Stomach smooth muscle (tissue), 2 donors: ENCODE data around the gene HOXB2.
A peak's percentile ranks its signal among the peaks of the same experiment; 100 is the strongest.

ENCODE experiments used
- H3K27ac ChIP-seq: one replicate; pipeline ENCODE4 v1.7.0; 2013; ENCODE audit warnings: mild to moderate bottlenecking, low read length, inconsistent platforms
- H3K27me3 ChIP-seq, 2 donors: one replicate each; pipeline ENCODE4 v1.7.0; 2013; ENCODE audit warnings: low read length in 2 of 2; ENCODE audit not compliant: insufficient read depth in 2 of 2, control insufficient read depth in 1 of 2
- H3K36me3 ChIP-seq, 2 donors: one replicate each; pipeline ENCODE4 v1.7.0; 2013; ENCODE audit warnings: low read length in 2 of 2; ENCODE audit not compliant: control insufficient read depth in 2 of 2, insufficient read depth in 2 of 2
- H3K4me1 ChIP-seq: one replicate; pipeline ENCODE4 v1.7.0; 2013; ENCODE audit warnings: low read length; ENCODE audit not compliant: control insufficient read depth, insufficient read depth
- H3K4me3 ChIP-seq, 2 donors: one replicate each; pipeline ENCODE4 v1.7.0; 2013; ENCODE audit warnings: low read length in 2 of 2
- H3K9ac ChIP-seq, 2 donors: one replicate each; pipeline ENCODE4 v1.7.0; 2013; ENCODE audit warnings: low read length in 2 of 2, mild to moderate bottlenecking in 1 of 2
- H3K9me3 ChIP-seq, 2 donors: one replicate each; pipeline ENCODE4 v1.7.0; 2013; ENCODE audit warnings: low read length in 2 of 2; ENCODE audit not compliant: control insufficient read depth in 2 of 2
- donor health status: healthy.
- donor health status: Pancreatic carcinoma.

Gene HOXB2

DNA sequence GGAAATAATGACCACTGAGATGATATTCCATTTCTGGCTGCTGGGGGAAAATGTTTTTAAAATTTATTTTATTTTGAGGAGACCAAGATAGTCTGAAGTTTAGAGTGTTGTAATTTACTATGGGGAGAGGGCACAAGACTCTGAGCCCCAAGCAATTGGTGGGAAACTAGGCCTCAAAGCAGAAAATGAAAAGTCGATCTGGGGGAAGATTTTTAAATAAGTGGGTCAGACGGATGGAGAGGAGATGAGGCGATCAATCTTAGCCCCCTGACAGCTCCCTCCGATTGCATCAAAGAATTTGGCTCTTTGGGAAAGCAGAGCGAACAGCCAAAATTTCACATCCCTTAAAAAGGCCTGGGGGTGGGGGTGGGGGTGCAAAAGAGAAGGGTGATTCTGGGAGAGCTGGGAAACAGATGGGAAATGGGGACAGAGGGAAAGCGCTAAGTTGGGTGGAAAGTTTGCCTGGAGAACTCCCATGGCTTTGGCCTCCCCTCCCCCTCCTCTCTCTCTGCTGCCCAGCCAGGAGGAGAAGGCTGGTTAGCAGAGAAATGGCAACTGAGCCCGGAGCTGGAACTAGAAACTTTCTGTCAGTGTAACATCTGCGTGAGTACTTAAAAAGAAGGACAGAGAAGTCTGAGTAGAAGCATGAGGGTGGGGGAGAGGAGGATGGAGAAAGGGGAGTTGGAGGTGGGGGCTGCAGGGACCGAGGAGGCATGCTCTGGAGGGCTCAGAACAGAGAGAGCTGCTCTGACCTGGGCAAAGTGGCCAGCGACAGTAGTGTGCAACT is 1.4 kb upstream of the HOXB2 start:
- H3K36me3 ChIP-seq: peaks cover 3 to 6% of the 10 kb centered on the region in 2 donors
- peaks cover 0 to 3% of the 10 kb centered on the region in 2 donors for H3K27me3 ChIP-seq
- H3K27ac ChIP-seq: peak overlapping the region; percentile 97
- H3K9me3 ChIP-seq: no peaks in the 10 kb centered on the region
- H3K9ac ChIP-seq: peak overlapping the region; percentile 51 to 69
- H3K4me3 ChIP-seq: peak overlapping the region; percentile 49 to 93
- peaks cover 61% of the 10 kb centered on the region for H3K4me1 ChIP-seq

GRCh38 chr17:48545539-48545938 is 630 bp upstream of the HOXB2 start:
- Histone ChIP-seq H3K27ac (peak overlapping the region; percentile 97), H3K4me3 (peak overlapping the region; percentile 13 to 93)

GRCh38 chr17:48544349-48545021 is 424 bp downstream of the HOXB2 start:
- Histone ChIP-seq H3K4me1 (peaks cover 65% of the 10 kb centered on the region), H3K4me3 (peak overlapping the region; percentile 93 to 96), H3K27ac (peak overlapping the region; percentile 97), H3K36me3 (peaks cover 0 to 2% of the 10 kb centered on the region in 2 donors), H3K9ac (peak overlapping the region; percentile 90 to 95), H3K27me3 (no peaks in the 10 kb centered on the region), H3K9me3 (no peaks in the 10 kb centered on the region)

More at GRCh38 chr17:48545539-48545938, 630 bp upstream of the HOXB2 start:
- H3K9ac ChIP-seq: peak overlapping the region; percentile 29 to 60
- peaks cover 0 to 3% of the 10 kb centered on the region in 2 donors for H3K27me3 ChIP-seq
- H3K9me3 ChIP-seq: no peaks in the 10 kb centered on the region
- H3K4me1 ChIP-seq: peaks cover 66% of the 10 kb centered on the region
- H3K36me3 ChIP-seq: peaks cover 3 to 6% of the 10 kb centered on the region in 2 donors

- Histone ChIP-seq H3K9ac (peak overlapping the region; percentile 90 to 95), H3K9me3 (no peaks in the 10 kb centered on the region), H3K27ac (peak overlapping the region; percentile 97), H3K27me3 (no peaks in the 10 kb centered on the region), H3K4me1 (peaks cover 60% of the 10 kb centered on the region), H3K36me3 (peaks cover 0 to 2% of the 10 kb centered on the region in 2 donors), H3K4me3 (peak overlapping the region; percentile 93 to 96)
Measured at GRCh38 chr17:48543854-48544348, 1.0 kb downstream of the HOXB2 start.

GRCh38 chr17:48543107-48543853 is 1.6 kb downstream of the HOXB2 start:
- H3K4me3 ChIP-seq: peak overlapping the region; percentile 93 to 96
- no peaks in the 10 kb centered on the region for H3K9me3 ChIP-seq
- peaks cover 0 to 2% of the 10 kb centered on the region in 2 donors for H3K36me3 ChIP-seq
- peak overlapping the region; percentile 90 to 95 for H3K9ac ChIP-seq
- peak overlapping the region; percentile 97 for H3K27ac ChIP-seq
- no peaks in the 10 kb centered on the region for H3K27me3 ChIP-seq
- peaks cover 56% of the 10 kb centered on the region for H3K4me1 ChIP-seq

DNA sequence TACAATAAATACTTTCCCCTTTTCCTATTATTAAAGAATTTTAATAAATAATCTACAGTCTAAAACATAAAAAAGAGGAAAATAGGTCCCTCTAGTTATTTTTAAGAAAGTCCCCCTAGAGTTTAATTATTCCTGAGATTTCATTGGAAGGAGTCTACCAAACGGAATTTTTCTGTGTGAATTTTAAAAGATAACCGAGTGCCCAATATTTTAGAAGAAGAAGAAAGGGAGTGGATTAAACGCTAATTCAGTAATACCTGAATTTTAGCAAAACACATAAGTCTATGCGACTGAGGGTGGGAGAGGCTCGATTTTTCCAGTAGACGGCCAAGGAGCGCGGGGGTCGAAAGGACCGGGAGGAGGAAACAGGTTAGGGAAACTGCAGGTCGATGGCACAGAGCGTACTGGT is 2.2 kb downstream of the HOXB2 start:
- Histone ChIP-seq H3K36me3 (peaks cover 0 to 2% of the 10 kb centered on the region in 2 donors), H3K9me3 (no peaks in the 10 kb centered on the region), H3K4me3 (peak overlapping the region; percentile 93 to 96), H3K27me3 (no peaks in the 10 kb centered on the region), H3K9ac (peak overlapping the region; percentile 90 to 95), H3K27ac (peak overlapping the region; percentile 97), H3K4me1 (peaks cover 50% of the 10 kb centered on the region)

DNA sequence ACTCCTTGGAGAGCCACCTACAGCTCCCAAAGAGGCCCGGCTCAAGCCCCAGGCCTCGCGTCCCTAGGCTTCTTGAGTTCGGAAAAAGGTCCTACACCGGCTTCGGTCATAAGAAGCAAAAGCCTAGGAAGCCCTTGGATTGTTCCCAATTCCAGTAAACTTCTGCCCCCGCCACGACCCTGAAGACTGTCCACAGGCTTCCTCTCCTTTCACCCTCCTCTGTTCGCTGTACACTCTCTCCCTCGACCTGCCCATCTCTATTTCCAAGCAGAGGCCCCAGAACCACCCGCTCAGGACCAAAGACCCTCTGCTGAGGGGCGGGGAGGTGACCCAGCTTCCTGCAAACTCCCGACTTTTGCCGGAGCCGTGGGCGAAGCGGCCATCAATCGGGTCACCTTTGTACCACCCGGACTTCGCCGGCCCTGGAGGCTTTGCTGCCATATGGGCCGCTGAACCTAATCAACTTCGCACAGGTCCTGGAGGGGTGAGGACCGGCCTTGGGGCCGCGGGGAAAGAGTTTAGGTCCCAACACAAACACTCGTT is 2.7 kb downstream of the HOXB2 start:
- peak overlapping the region; percentile 90 to 95 for H3K9ac ChIP-seq
- peaks cover 0 to 2% of the 10 kb centered on the region in 2 donors for H3K36me3 ChIP-seq
- peak overlapping the region; percentile 87 to 93 for H3K4me3 ChIP-seq
- H3K4me1 ChIP-seq: peaks cover 45% of the 10 kb centered on the region
- peak overlapping the region; percentile 97 for H3K27ac ChIP-seq
- H3K9me3 ChIP-seq: no peaks in the 10 kb centered on the region
- no peaks in the 10 kb centered on the region for H3K27me3 ChIP-seq

GRCh38 chr17:48541577-48542113 is 3.3 kb downstream of the HOXB2 start:
- no peaks in the 10 kb centered on the region for H3K9me3 ChIP-seq
- peak overlapping the region; percentile 97 for H3K27ac ChIP-seq
- no peaks in the 10 kb centered on the region for H3K27me3 ChIP-seq
- H3K4me1 ChIP-seq: peaks cover 39% of the 10 kb centered on the region
- peaks cover 0 to 2% of the 10 kb centered on the region in 2 donors for H3K36me3 ChIP-seq
- peak overlapping the region; percentile 90 to 95 for H3K9ac ChIP-seq
- peak overlapping the region; percentile 87 to 93 for H3K4me3 ChIP-seq

- peak overlapping the region; percentile 68 to 93 for H3K4me3 ChIP-seq
- H3K27me3 ChIP-seq: no peaks in the 10 kb centered on the region
- H3K9ac ChIP-seq: peak overlapping the region; percentile 90 to 94
- H3K36me3 ChIP-seq: peaks cover 0 to 2% of the 10 kb centered on the region in 2 donors
- H3K9me3 ChIP-seq: no peaks in the 10 kb centered on the region
- H3K4me1 ChIP-seq: peaks cover 34% of the 10 kb centered on the region
- peak overlapping the region; percentile 97 for H3K27ac ChIP-seq
Measured at GRCh38 chr17:48541036-48541576, 3.8 kb downstream of the HOXB2 start.
